ENCODE measurements around the gene SMPD2. TPM values are rescaled to one million over a fixed set of nuclear protein-coding genes. Genes with fewer than 3 reads are reported as not detected.
A peak's percentile ranks its signal among the peaks of the same experiment; 100 is the strongest.

The SMPD2 gene
- total RNA-seq, 1 experiment from 2014 or later, result 14.7 TPM

- Histone ChIP-seq H3K27ac (ENCODE audit: low read depth, low read length) (no peak overlapping the region), H3K79me2 (ENCODE audit: insufficient read depth, low read length) (no peaks in the 10 kb centered on the region), H3K4me3 (replicated peaks in 1 of 2; ENCODE audit: low read depth in 1 of 2, low read length in 2 of 2) (0 out of 4 replicates have a peak overlapping the region, but pooled peaks of 1 of the 2 experiments have one; percentile 85), H3K9me3 (ENCODE audit: control insufficient read depth in 1 of 2, insufficient read depth in 1 of 2, low read depth in 1 of 2, low read length in 2 of 2) (no peaks in the 10 kb centered on the region), H2AFZ (ENCODE audit: low read depth, low read length, poor library complexity, severe bottlenecking) (no peak overlapping the region), H4K20me1 (ENCODE audit: insufficient read depth) (no peaks in the 10 kb centered on the region), H3K36me3 (ENCODE audit: control insufficient read depth in 1 of 2, insufficient read depth in 2 of 2, low read length in 2 of 2) (peaks cover 0 to 5% of the 10 kb centered on the region in 2 experiments; a peak in 1 of 4 replicates), H3K9me2 (ENCODE audit: insufficient read depth) (no peaks in the 10 kb centered on the region), H3K27me3 (ENCODE audit: insufficient read depth, low read length) (no peaks in the 10 kb centered on the region), H3K4me1 (ENCODE audit: control insufficient read depth in 1 of 2, insufficient read depth in 2 of 2, low read length in 2 of 2) (peaks cover 4 to 40% of the 10 kb centered on the region in 2 experiments; a peak in 3 of 4 replicates), H3K9ac (ENCODE audit: low read length) (no peak overlapping the region), H3K4me2 (ENCODE audit: low read length) (peak overlapping the region; percentile 93; the same call in 1 of the 2 replicates)
- no peak for TF ChIP-seq EZH2phosphoT487 (IDR thresholded peaks at IDR 0.05; ENCODE audit: borderline replicate concordance)
- TF ChIP-seq, protein P1, sequence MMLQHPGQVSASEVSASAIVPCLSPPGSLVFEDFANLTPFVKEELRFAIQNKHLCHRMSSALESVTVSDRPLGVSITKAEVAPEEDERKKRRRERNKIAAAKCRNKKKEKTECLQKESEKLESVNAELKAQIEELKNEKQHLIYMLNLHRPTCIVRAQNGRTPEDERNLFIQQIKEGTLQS (IDR thresholded peaks at IDR 0.05), result no peak
- no peak for TF ChIP-seq MAX (IDR thresholded peaks at IDR 0.05)
- TF ChIP-seq TCF7L2 (IDR thresholded peaks at IDR 0.05; ENCODE audit: borderline replicate concordance, extremely low read depth, insufficient read depth, insufficient read length), result no peak
- no peak for TF ChIP-seq SIN3A (IDR thresholded peaks at IDR 0.05; ENCODE audit: low read depth)
- TF ChIP-seq FOSL1 (IDR thresholded peaks at IDR 0.05; ENCODE audit: low read depth), result no peak
- TF ChIP-seq SRF (IDR thresholded peaks at IDR 0.05; ENCODE audit: low read depth), result no peak
- no peak for TF ChIP-seq EZH2 (IDR thresholded peaks at IDR 0.05)
- no peak for TF ChIP-seq YY1 (IDR thresholded peaks at IDR 0.05; ENCODE audit: extremely low read depth, insufficient replicate concordance, low read depth, low read length)
- TF ChIP-seq RAD21 (IDR thresholded peaks at IDR 0.05; ENCODE audit: low read depth), result no peak
- no peak for TF ChIP-seq REST (IDR thresholded peaks at IDR 0.05; ENCODE audit: low read depth)
- TF ChIP-seq JUND (IDR thresholded peaks at IDR 0.05), result no peak
- no peak for TF ChIP-seq CEBPB (IDR thresholded peaks at IDR 0.05; ENCODE audit: low read depth)
- no peak for TF ChIP-seq ELF1 (IDR thresholded peaks at IDR 0.05; ENCODE audit: borderline replicate concordance, low read depth)
- TF ChIP-seq CBX3 (IDR thresholded peaks at IDR 0.05; ENCODE audit: low read depth), result no peak
- TF ChIP-seq EGR1 (IDR thresholded peaks at IDR 0.05; ENCODE audit: low read depth), result no peak
- no peak for TF ChIP-seq ZNF274 (IDR thresholded peaks at IDR 0.05; ENCODE audit: low read depth, low read length)
- no peak for TF ChIP-seq ZFX (IDR thresholded peaks at IDR 0.05)
- no peak for TF ChIP-seq POLR2A (IDR thresholded peaks at IDR 0.05; ENCODE audit: borderline replicate concordance, extremely low read depth, insufficient read depth, insufficient read length)
- no peak for ATAC-seq
- ChIA-PET RAD21 (ENCODE audit: low non-redundant PET in 1 of 2, low total read pairs in 2 of 2, uncharacterized antibody in 2 of 2, unreplicated experiment in 2 of 2) (no interaction called here), POLR2A (interaction anchor here (1.6 kb wide), 1 partner anchor 12 kb away, joined by 5 read pairs; no protein-coding TSS in a partner anchor), CTCF (interaction anchor here (1.6 kb wide), 1 partner anchor 13 kb away, joined by 4 read pairs; the partner anchor contains the start of genes PPIL6 and SMPD2)
- intact Hi-C loops (cut with micrococcal nuclease), result no loop called here
- DNase-seq (ENCODE audit: low read depth, low spot score), result no peak
- BruUV-seq (replicated peaks), result no TSS peak
Measured at GRCh38 chr6:109453594-109454495, 13.3 kb downstream of the SMPD2 start.

All from HCT116 (cell line).